GM19372 (cell line): ENCODE measurements around the gene DNAH14.
"Not testable (repeated sequence)": the region's sequence is repeated elsewhere in the genome, so short reads cannot be mapped to it uniquely, and the experiment has no call there.

Source experiments
- ATAC-seq: cut with Tn5 transposase; IDR thresholded peaks from one replicate; pipeline ENCODE4 v1.9.1; 2021; ENCODE audit warnings: mild to moderate bottlenecking, low read depth, moderate library complexity; ENCODE audit not compliant: unreplicated experiment

Gene DNAH14

GRCh38 chr1:225329996-225330395, 400.5 kb downstream of the DNAH14 start:
- ATAC-seq, result not testable (repeated sequence)

DNA sequence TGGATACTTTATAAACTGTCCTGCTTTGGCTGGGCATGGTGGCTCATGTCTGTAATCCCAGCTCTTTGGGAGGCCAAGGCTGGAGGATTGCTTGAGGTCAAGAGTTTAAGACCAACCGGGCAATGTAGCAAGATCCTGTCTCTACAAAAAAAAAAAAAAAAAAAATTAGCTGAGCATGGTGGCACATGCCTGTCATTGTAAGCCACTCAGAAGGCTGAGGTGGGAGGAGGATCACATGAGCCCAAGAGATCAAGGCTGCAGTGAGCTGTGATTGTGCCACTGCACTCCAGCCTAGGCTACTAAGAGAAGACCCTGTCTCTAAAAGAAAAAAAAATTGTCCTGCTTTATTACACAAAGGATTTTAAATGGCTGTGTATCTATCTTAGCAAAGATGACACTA, 403.2 kb downstream of the DNAH14 start:
- ATAC-seq, result no peak

GRCh38 chr1:225335098-225335778, 405.8 kb downstream of the DNAH14 start:
- ATAC-seq, result not testable (repeated sequence)

DNA sequence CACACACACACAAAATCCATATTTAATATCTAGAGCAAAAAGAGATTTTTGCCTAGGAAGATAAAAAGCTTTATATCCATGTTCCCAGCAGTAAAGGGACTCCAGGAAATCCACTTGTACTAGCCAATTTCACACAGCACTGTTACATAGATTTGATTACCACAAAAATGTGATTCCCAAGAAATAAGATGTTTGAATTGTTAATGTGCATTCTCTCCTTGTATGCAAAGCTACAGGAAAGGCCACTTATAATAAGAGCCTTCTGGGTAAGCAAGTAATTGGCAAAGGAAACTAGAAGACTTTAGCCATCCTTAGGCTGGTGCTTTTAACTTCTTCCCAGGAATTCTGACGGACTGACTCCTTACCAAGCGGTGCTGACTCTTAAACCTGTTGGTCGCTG, 409.1 kb downstream of the DNAH14 start:
- ATAC-seq, result no peak

DNA sequence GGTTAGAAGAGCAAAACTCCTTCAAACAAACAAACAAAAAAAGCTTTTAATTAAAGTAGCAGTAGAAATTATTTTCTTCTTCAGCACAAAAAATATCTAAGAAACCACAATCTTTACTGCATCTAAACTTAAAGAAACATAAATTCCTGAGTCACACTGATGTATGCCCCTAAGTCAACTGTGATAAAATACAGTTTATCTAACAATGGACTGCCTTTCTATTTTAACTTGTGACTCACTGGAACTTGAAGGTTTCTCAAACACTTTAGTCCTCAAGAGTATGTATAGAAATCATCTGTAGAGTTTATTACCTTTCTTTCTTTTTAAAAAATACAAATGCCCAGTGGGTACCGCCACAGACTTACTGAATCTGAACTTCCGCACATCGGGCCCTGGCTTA, 412.2 kb downstream of the DNAH14 start:
- ATAC-seq, result no peak

DNA sequence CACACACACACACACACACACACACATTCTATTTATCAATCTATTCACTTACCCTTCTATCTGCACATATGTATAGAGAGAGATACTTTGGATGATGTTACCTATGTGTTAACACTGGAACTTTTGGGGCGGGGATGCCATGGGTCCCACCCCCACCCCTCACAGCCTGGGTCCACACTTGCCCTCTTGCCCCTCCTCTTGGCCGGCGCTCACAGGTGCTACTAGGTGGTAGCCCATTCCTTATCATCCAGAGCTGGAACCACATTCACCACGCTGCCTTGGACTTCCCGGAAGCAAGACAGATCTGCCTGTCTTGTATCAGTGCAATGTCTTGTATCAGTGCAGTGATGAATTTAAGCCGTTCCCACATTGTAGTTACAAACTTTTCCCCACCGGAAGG, 413.2 kb downstream of the DNAH14 start:
- ATAC-seq, result no peak

GRCh38 chr1:225343618-225344017, 414.1 kb downstream of the DNAH14 start:
- ATAC-seq, result no peak

DNA sequence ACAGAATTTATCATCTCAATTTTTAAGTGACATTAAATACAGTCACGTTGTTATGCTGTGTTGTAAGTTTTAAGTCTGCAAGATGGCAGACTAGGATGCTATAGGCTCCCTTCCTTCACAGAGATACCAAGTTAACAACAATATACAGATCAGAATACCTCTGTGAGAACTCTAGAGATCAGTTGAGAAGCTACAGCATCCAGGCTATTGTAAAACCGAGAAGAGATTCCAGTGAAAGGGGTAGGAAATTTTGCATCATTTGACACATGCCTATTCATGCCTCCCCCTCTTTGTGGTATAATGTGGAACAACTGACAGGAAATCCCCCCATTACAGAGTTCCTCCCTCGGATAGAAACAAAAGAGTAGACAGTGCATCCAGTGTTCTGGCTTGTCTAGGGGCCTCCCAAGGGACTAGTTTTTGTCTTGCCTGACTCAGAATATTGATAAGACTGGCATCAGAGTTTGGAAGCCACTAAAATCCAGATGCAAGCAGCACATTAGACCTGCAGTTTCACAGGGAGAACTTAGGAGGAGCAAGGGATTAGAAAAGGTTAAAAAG, 417.7 kb downstream of the DNAH14 start:
- no peak for ATAC-seq

DNA sequence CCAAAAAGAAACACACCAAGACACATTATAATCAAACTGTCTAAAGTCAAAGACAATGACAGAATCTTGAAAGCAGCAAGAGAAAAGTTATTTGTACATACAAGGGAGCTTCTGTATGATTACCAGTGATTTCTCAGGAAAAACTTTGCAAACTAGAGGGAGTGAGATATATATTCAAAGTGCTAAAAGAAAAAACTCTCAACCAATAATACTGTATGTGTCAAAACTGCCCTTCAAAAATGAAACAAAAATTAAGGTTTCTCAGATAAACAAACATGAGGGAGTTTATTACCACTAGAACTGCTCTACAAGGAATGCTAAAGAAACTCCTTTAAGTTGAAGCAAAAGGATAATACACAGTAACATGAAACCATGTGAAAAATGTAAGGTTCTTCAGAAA, 418.9 kb downstream of the DNAH14 start:
- no peak for ATAC-seq

DNA sequence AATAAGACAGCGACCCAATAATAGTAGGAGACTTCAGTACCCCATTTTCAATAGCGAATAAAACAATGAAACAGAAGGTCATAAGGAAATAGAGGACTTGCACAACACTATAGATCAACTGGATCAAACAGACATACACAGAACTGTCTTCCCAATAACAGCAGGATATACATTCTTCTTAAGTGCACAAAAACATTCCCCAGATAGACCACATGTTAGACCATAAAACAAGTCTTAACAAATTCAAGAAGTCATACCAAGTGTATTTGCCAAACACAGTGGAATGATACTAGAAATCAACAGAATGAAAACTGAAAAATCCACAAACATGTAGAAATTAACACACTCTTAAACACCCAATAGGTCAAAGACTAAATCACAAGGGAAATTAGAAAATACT, 420.4 kb downstream of the DNAH14 start:
- no peak for ATAC-seq

DNA sequence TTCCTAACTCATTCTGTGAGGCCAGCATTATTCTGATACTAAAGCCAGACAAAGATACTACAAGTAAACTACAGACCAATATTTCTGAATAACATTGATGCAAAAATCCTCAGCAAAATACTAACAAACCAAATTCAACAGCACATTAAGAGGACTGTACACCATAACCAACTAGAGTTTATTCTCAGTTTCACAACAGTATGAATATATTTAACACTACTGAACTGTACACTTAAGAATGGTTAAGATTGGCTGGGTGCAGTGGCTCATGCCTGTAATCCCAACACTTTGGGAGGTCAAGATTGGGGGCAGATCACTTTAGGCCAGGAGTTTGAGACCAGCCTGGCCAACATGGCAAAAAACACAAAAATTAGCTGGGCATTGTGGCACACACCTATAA, 421.4 kb downstream of the DNAH14 start:
- ATAC-seq, result no peak

DNA sequence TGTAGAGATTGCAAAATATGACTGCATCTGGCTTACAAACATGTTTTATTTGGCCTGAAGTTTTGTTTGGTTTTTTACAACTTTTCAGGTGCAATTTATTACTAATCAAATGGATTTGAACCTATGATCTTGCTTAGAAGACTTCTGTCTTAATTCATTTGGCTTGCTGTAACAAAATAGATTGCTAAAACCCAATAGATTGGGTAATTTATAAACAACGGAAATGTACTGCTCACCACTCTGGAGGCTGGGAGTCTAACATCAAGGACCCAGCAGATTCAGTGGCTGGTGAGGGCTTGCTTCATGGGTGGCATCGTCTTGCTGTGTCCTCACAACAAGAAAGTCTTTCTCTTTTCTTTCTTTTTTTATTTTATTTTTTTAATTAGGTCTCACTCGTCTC, 425.4 kb downstream of the DNAH14 start:
- ATAC-seq, result no peak

GRCh38 chr1:225355863-225356262, 426.4 kb downstream of the DNAH14 start:
- ATAC-seq, result no peak

GRCh38 chr1:225360119-225360518, 430.6 kb downstream of the DNAH14 start:
- ATAC-seq, result no peak

- no peak for ATAC-seq
Measured at GRCh38 chr1:225361176-225361575, 431.7 kb downstream of the DNAH14 start.

- ATAC-seq, result no peak
Measured at GRCh38 chr1:225362805-225363204, 433.3 kb downstream of the DNAH14 start.

- no peak for ATAC-seq
Measured at GRCh38 chr1:225364439-225364838, 435.0 kb downstream of the DNAH14 start.

DNA sequence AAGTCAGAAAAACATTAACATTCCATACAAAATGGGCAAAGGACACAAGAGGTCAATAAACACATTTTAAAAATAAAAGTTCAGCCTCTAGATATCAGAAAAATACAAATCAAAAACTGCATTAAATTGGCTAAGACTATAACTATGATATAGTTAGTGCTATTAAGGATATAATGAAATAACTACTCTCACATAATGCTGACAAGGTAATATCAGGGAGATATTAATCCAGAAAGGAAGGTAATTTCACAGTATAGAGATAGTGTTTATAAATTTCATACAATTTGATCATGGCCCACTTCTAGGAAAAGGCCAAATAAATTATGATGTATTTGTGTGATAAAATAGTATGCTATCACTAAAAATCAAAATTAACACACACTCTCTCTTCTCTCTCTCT, 436.5 kb downstream of the DNAH14 start:
- no peak for ATAC-seq

DNA sequence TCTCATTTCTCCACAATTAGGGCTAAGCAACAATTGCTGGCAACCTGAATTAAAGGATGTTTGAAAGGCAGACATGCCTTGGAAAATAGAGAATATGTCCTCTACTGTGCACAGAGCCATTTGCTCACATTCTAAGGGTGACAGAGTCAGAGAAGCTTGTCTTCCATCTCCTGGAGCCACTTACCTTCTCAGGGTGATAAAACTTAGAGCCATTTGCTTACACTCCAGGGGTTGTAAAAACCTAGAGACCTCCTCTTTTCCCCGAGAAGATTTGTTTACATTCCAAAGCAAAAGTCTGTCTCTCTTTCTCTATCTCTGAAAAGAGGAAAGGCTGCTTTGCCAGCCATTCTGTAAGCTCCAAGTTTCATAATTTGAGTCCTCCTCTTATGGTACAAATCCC, 437.1 kb downstream of the DNAH14 start:
- no peak for ATAC-seq

DNA sequence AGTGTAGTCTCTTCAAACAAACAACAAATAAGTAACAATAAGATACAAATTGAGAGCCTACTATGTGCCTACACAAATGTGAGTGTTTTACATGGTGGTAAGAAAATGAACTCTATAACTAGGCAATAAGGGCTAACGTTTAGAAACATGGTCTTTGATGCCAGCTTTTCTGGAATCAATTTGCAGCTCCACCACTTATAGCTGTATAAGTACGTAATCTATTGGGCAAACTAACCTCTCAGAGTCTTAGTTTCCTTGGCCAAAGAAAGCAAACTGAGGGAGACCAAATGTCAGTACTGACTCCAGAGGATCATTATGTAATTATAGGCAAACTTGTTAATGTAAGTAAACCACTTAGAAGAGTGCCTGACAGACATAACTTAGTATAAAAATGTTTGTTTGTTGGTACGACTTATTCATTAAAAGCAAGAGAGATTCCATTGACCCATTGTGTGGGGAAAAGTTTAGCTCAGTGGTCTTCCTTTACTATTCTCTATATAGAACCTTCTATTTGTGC, 438.6 kb downstream of the DNAH14 start:
- no peak for ATAC-seq

- ATAC-seq, result no peak
Measured at GRCh38 chr1:225371366-225372010, 442.0 kb downstream of the DNAH14 start.

- no peak for ATAC-seq
Measured at GRCh38 chr1:225373155-225373554, 443.7 kb downstream of the DNAH14 start.
